IMR-90 (cell line): ENCODE data around the gene SYNE2.

Experiments
- CEBPB ChIP-seq: IDR thresholded peaks from 2 replicates; pipeline ENCODE4 v1.6.1; 2012; ENCODE audit warnings: low read depth, low read length, improper control_type of control experiment
- CHD1 ChIP-seq: IDR thresholded peaks from 2 replicates; pipeline ENCODE4 v1.6.1; 2012; ENCODE audit warnings: low read depth, low read length, improper control_type of control experiment
- CTCF ChIP-seq: conservative IDR thresholded peaks from 2 replicates; pipeline ENCODE4 v1.5.1; 2012; ENCODE audit warnings: mild to moderate bottlenecking, low read depth, low read length, improper control_type of control experiment
- MAFK ChIP-seq: IDR thresholded peaks from 2 replicates; pipeline ENCODE4 v1.6.1; 2012; ENCODE audit warnings: low read depth, low read length, improper control_type of control experiment
- MXI1 ChIP-seq: IDR thresholded peaks from 2 replicates; pipeline ENCODE4 v1.6.1; 2012; ENCODE audit warnings: low read depth, mild to moderate bottlenecking, low read length, moderate library complexity, borderline replicate concordance
- POLR2A ChIP-seq: IDR thresholded peaks from 2 replicates; pipeline ENCODE4 v1.6.1; 2012; ENCODE audit warnings: mild to moderate bottlenecking, low read depth, low read length
- RAD21 ChIP-seq: IDR thresholded peaks from 2 replicates; pipeline ENCODE4 v1.6.1; 2012; ENCODE audit warnings: low read length, improper control_type of control experiment
- RCOR1 ChIP-seq: IDR thresholded peaks from 2 replicates; pipeline ENCODE4 v1.6.1; 2012; ENCODE audit warnings: mild to moderate bottlenecking, low read length, improper control_type of control experiment; ENCODE audit not compliant: insufficient replicate concordance
- SMC3 ChIP-seq: fragments of 150-350 bp; IDR thresholded peaks from 2 replicates; pipeline ENCODE4 v1.6.1; 2016; ENCODE audit warnings: low read depth, mild to moderate bottlenecking, antibody characterized with exemption, low read length, moderate library complexity
- USF2 ChIP-seq: fragments of 150-350 bp; IDR thresholded peaks from 2 replicates; pipeline ENCODE4 v1.6.1; 2017; ENCODE audit warnings: mild to moderate bottlenecking, antibody characterized with exemption, low read length, low read depth

GRCh38 chr14:64060199-64060545, 207.4 kb downstream of the SYNE2 start:
- no peak for TF ChIP-seq CTCF
- no peak for TF ChIP-seq RCOR1
- no peak for TF ChIP-seq RAD21
- no peak for TF ChIP-seq SMC3
- TF ChIP-seq MAFK, result no peak
- TF ChIP-seq POLR2A, result no peak
- TF ChIP-seq CEBPB, result no peak
- TF ChIP-seq MXI1, result no peak
- TF ChIP-seq USF2, result no peak
- TF ChIP-seq CHD1, result no peak
